Measurements from ENCODE around the gene CHIA. TPM values are rescaled to one million over a fixed set of nuclear protein-coding genes. Genes with fewer than 3 reads are reported as not detected.

The CHIA gene
- total and polyA plus RNA-seq, 2 of the 13 experiments (the other 11 are each of a cell fraction or from before 2014, with no cell fraction given), result not detected

- Histone ChIP-seq H3K79me2 (ENCODE audit: insufficient read depth, low read length) (no peaks in the 10 kb centered on the region), H3K36me3 (replicated peaks in 1 of 2; ENCODE audit: control insufficient read depth in 1 of 2, insufficient read depth in 2 of 2, low read length in 2 of 2) (no peaks in the 10 kb centered on the region), H3K9me3 (ENCODE audit: low read length) (no peaks in the 10 kb centered on the region), H4K20me1 (ENCODE audit: insufficient read depth, low read length) (no peaks in the 10 kb centered on the region), H3K4me2 (ENCODE audit: low read depth, low read length) (no peak overlapping the region), H3K9ac (ENCODE audit: insufficient read depth, low read depth, low read length) (no peak overlapping the region), H3K27me3 (ENCODE audit: control insufficient read depth in 1 of 2, insufficient read depth in 2 of 2, low read length in 2 of 2) (peaks cover 0 to 3% of the 10 kb centered on the region in 2 experiments; a peak in 3 of 5 replicates), H3K4me3 (replicated peaks in 1 of 3; ENCODE audit: insufficient read depth in 1 of 3, low read depth in 2 of 3, low read length in 3 of 3) (no peak overlapping the region), H3K4me1 (ENCODE audit: insufficient read depth, low read length) (peaks cover 8% of the 10 kb centered on the region), H2AFZ (ENCODE audit: low read length) (no peak overlapping the region), H3K27ac (ENCODE audit: extremely low read length, insufficient read depth, low read length) (no peak overlapping the region)
- no peak for DNase-seq (ENCODE audit: low spot score)
- ChIA-PET CTCF (ENCODE audit: low intra/inter-chr PET ratio, low total read pairs) (no interaction called here), POLR2A (no interaction called here)
- no peak for FAIRE-seq
- intact Hi-C loops (cut with micrococcal nuclease; ENCODE audit: unreplicated experiment) (no loop called here), in situ Hi-C loops (cut with HindIII; ENCODE audit: extremely low pct_ligation_motif_present, low pct_unique_long_range_greater_than_20kb) (no loop called here)
- no peak for ATAC-seq
- WGBS (ENCODE audit: low lambda C conversion rate), result 81% methylated on average over 12 of the region's 16 CpGs
- no TSS peak for BruUV-seq (replicated peaks)
- no peak for TF ChIP-seq CENPT (CRISPR knock-in tag; IDR thresholded peaks at IDR 0.05; ENCODE audit: low read depth)
- TF ChIP-seq ZNF703 (CRISPR knock-in tag; IDR thresholded peaks at IDR 0.05; ENCODE audit: borderline replicate concordance), result no peak
- no peak for TF ChIP-seq ZNF547 (CRISPR knock-in tag; IDR thresholded peaks at IDR 0.05)
- TF ChIP-seq ZNF780A (CRISPR knock-in tag; IDR thresholded peaks at IDR 0.05), result no peak
- no peak for TF ChIP-seq ZNF160 (CRISPR knock-in tag; IDR thresholded peaks at IDR 0.05)
- no peak for TF ChIP-seq GMEB2 (CRISPR knock-in tag; IDR thresholded peaks at IDR 0.05; ENCODE audit: low read depth)
- TF ChIP-seq UBTF (CRISPR knock-in tag; IDR thresholded peaks at IDR 0.05), result no peak
- no peak for TF ChIP-seq GZF1 (CRISPR knock-in tag; IDR thresholded peaks at IDR 0.05)
- TF ChIP-seq, protein P1, sequence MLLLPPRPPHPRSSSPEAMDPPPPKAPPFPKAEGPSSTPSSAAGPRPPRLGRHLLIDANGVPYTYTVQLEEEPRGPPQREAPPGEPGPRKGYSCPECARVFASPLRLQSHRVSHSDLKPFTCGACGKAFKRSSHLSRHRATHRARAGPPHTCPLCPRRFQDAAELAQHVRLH (CRISPR knock-in tag; IDR thresholded peaks at IDR 0.05; ENCODE audit: borderline replicate concordance, low read depth), result no peak
- no peak for TF ChIP-seq PLSCR1 (CRISPR knock-in tag; IDR thresholded peaks at IDR 0.05; ENCODE audit: borderline replicate concordance)
- TF ChIP-seq ZSCAN21 (CRISPR knock-in tag; IDR thresholded peaks at IDR 0.05; ENCODE audit: borderline replicate concordance), result no peak
- no peak for TF ChIP-seq ZIK1 (CRISPR knock-in tag; IDR thresholded peaks at IDR 0.05; ENCODE audit: borderline replicate concordance, low read depth)
- TF ChIP-seq KAT7 (CRISPR knock-in tag; IDR thresholded peaks at IDR 0.05; ENCODE audit: borderline replicate concordance), result no peak
- TF ChIP-seq, protein P2, sequence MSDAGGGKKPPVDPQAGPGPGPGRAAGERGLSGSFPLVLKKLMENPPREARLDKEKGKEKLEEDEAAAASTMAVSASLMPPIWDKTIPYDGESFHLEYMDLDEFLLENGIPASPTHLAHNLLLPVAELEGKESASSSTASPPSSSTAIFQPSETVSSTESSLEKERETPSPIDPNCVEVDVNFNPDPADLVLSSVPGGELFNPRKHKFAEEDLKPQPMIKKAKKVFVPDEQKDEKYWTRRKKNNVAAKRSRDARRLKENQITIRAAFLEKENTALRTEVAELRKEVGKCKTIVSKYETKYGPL (CRISPR knock-in tag; IDR thresholded peaks at IDR 0.05), result no peak
- TF ChIP-seq NCOR1 (IDR thresholded peaks at IDR 0.05; ENCODE audit: borderline replicate concordance, low read length), result no peak
- no peak for TF ChIP-seq RNF219 (CRISPR knock-in tag; IDR thresholded peaks at IDR 0.05)
These were observed 19.2 kb upstream of the CHIA start for GRCh38 chr1:111271464-111271801.

All from HepG2 (cell line).